Liver (tissue), 3 donors: ENCODE measurements around the gene CDH7.

Experiments
- CTCF ChIP-seq: fragments of 150-350 bp; IDR thresholded peaks from 2 replicates; pipeline ENCODE4 v1.5.1; 2017; ENCODE audit warnings: improper control_type of control experiment, low read depth, low read length; ENCODE audit not compliant: missing input control
- JUND ChIP-seq, 2 donors: IDR thresholded peaks; 2 replicates each; pipeline ENCODE4 v1.6.1; 2016; ENCODE audit warnings: antibody characterized with exemption in 2 of 2
- REST ChIP-seq: IDR thresholded peaks from 2 replicates; pipeline ENCODE4 v1.6.1; 2016; ENCODE audit warnings: antibody characterized with exemption, mild to moderate bottlenecking
- SP1 ChIP-seq: IDR thresholded peaks from 2 replicates; pipeline ENCODE4 v1.6.1; 2018; ENCODE audit warnings: antibody characterized with exemption, mild to moderate bottlenecking
- donor health status: healthy.
- donor health status: healthy.

- TF ChIP-seq CTCF (no peak), SP1 (no peak), REST (no peak), JUND (IDR thresholded peaks at IDR 0.05) (no peak)
Measured at GRCh38 chr18:65786474-65786873, 35.7 kb downstream of the CDH7 start.
